Left ventricle myocardium inferior (tissue), 1 donor: ENCODE results near the gene TSPAN15. TPM values are rescaled to one million over a fixed set of nuclear protein-coding genes. Genes with fewer than 3 reads are reported as not detected.

Source experiments
- DNase-seq: peaks from one replicate; pipeline ENCODE4 v3.0.0-alpha.2; 2020
- H3K27ac ChIP-seq: fragments of 200-600 bp; replicated peaks from 2 replicates; pipeline ENCODE4 v1.8.0; 2021
- H3K27me3 ChIP-seq: fragments of 200-600 bp; 2 replicates; pipeline ENCODE4 v1.8.0; 2021; ENCODE audit warnings: low read depth
- H3K36me3 ChIP-seq: fragments of 200-600 bp; 2 replicates; pipeline ENCODE4 v1.8.0; 2021
- H3K4me1 ChIP-seq: fragments of 200-600 bp; 2 replicates; pipeline ENCODE4 v1.8.0; 2021
- H3K4me3 ChIP-seq: fragments of 200-600 bp; 2 replicates; pipeline ENCODE4 v1.8.0; 2021; ENCODE audit warnings: mild to moderate bottlenecking, moderate library complexity
- H3K9me3 ChIP-seq: fragments of 200-600 bp; replicated peaks from 2 replicates; pipeline ENCODE4 v1.8.0; 2021
- CTCF ChIP-seq: fragments of 200-600 bp; IDR thresholded peaks from 2 replicates; pipeline ENCODE4 v1.8.0; 2021; ENCODE audit warnings: antibody characterized with exemption, mild to moderate bottlenecking, borderline replicate concordance
- intact Hi-C: fragments of 100-400 bp; cut with micrococcal nuclease; formaldehyde crosslinking; loops from one replicate; pipeline ENCODE4 v1.11.0; 2022
- total RNA-seq: library from RNA; stranded (reverse); fragmentation: NEBNext Ultra II Directional; extraction: Animal tissue kit (Norgen Biotek cat#: 25700); gene quantifications from one replicate; pipeline ENCODE4 v1.2.1, GENCODE V29; 2021
- donor health status: DM: no; HTN: yes; CAD: no; lungs with severe emphysema.

The TSPAN15 gene
- total RNA-seq, 1 donor from 2014 or later, result 6.8 TPM

GRCh38 chr10:69499726-69500689 lies 48.7 kb downstream of the TSPAN15 start:
- no peak for DNase-seq
- intact Hi-C loops, result no loop called here
- Histone ChIP-seq H3K4me1 (peaks cover 3% of the 10 kb centered on the region), H3K27me3 (no peaks in the 10 kb centered on the region), H3K27ac (no peak overlapping the region), H3K4me3 (no peak overlapping the region), H3K9me3 (no peaks in the 10 kb centered on the region), H3K36me3 (no peaks in the 10 kb centered on the region)
- no peak for TF ChIP-seq CTCF

DNA sequence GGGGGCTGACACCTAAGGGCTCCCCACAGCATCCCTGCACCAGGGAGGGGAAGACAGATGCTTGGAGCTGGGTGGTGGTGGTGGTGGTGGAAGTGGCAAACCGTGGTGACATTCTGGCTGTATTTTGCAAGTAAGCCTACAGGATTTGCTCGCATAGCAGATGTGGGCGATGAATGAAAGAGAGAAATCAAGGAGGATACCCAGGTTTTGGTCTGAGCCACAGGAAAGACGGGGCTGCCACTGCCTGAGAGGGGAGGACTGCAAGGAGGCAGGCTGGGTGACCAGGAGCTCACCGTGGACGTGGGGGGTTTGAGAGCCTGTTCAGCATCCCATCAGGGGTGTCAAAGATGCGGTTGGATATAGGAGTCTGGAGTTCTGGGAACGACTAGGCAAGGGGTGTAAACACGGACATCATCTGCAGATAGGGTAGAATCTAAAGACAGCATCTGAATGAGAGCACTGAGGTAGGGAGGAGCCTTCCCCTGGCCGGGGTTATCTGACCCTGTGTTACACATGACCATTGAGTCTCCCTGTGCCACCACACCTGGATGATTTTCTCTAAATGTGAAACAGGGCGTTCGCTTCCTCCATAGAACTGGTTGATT lies 49.7 kb downstream of the TSPAN15 start:
- peaks cover 3% of the 10 kb centered on the region for H3K4me1 ChIP-seq
- no peaks in the 10 kb centered on the region for H3K27me3 ChIP-seq
- no peaks in the 10 kb centered on the region for H3K36me3 ChIP-seq
- H3K27ac ChIP-seq, result no peak overlapping the region
- H3K4me3 ChIP-seq, result no peak overlapping the region
- intact Hi-C loops, result no loop called here
- DNase-seq, result no peak
- H3K9me3 ChIP-seq, result no peaks in the 10 kb centered on the region
- no peak for TF ChIP-seq CTCF

DNA sequence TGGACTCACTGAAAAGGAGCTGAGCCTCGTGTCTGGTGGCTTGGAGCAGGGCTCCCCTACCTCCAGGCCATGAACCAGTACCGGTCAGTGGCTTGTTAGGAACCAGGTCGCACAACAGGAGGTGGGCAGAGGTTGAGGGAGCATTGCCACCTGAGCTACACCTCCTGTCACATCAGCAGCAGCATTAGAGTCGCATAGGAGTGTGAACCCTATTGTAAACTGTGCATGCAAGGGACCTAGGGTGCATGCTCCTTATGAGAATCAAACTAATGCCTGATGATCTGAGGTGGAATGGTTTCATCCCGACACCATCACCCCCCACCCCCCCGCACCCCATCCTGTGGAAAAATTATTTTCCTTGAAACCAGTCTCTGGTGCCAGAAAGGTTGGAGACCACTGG lies 50.4 kb downstream of the TSPAN15 start:
- Histone ChIP-seq H3K4me3 (no peak overlapping the region), H3K9me3 (no peaks in the 10 kb centered on the region), H3K27ac (peak overlapping the region; percentile 8), H3K4me1 (peaks cover 7% of the 10 kb centered on the region), H3K27me3 (no peaks in the 10 kb centered on the region), H3K36me3 (no peaks in the 10 kb centered on the region)
- TF ChIP-seq CTCF, result no peak
- intact Hi-C loops, result no loop called here
- DNase-seq, result no peak

DNA sequence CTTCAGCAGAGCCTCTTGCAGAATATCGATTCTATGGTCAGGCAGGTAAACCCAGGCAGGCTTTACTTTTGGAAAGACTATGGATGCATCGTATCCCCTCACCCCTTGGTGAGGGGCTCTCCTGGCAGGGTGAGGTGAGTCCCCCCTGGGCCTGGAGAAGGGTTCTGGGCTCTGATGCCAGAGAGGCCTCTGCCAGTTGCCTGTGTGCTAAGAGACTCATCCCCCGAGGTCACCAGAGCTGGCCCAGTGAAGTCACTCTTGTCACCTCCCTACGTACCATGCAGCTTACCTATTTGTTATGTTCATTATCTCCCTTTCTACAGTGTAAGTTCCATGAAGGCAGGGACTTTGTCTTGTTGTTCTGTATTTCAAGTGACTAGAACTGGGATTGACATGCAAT lies 51.3 kb downstream of the TSPAN15 start:
- intact Hi-C loops, result no loop called here
- DNase-seq, result no peak
- H3K36me3 ChIP-seq, result no peaks in the 10 kb centered on the region
- no peaks in the 10 kb centered on the region for H3K27me3 ChIP-seq
- no peak for TF ChIP-seq CTCF
- peaks cover 16% of the 10 kb centered on the region for H3K4me1 ChIP-seq
- no peak overlapping the region for H3K4me3 ChIP-seq
- no peaks in the 10 kb centered on the region for H3K9me3 ChIP-seq
- H3K27ac ChIP-seq, result no peak overlapping the region

DNA sequence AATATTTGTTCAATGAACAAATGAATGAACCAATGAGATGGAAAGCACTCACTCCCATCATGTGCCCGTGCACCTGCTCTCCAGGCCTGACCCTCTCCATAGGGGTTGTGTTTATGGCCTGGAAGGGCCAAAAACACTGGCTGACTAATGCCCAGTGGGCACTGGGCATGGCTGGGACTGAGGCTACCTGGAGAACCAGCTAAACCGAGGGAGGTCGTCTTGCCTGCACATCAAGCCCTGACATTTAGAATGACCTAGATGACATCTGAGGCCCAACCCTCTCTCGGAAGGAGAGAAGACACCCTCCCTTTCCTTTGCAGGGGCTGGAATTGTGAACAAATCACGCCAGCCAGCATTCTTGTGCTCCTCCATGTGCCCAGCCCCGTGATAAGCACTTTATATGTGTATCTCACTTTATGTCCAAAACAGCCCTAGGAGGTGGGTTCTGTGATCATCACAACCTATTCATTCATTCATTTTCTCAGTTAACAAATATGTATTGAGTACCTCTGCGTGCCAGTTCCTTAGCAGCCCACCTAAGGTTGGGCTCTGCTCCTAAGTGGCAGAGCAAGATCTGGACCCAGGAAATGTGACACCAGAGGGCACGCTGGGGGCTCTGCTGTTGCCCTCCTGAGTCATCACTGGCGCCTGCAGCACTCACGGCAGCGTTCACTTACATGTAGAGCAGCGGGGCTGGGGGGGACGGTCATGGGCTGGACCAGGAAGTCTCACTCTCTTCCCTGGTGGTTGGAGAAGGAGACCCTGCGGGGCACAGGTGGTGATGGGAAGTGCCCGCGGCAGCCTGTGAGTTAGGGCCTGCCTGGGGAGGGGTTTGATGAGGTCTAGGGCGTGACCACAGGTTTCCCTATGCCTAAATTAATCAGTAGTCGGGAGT lies 52.0 kb downstream of the TSPAN15 start:
- intact Hi-C loops, result no loop called here
- Histone ChIP-seq H3K36me3 (no peaks in the 10 kb centered on the region), H3K27me3 (no peaks in the 10 kb centered on the region), H3K4me3 (no peak overlapping the region), H3K9me3 (no peaks in the 10 kb centered on the region), H3K4me1 (peaks cover 15% of the 10 kb centered on the region), H3K27ac (peak overlapping the region; percentile 8)
- no peak for TF ChIP-seq CTCF
- no peak for DNase-seq
